ENCODE data around the gene BMP10.

The BMP10 gene

GRCh38 chr2:68908392-68908970, 37.3 kb upstream of the BMP10 start:
- DNase-seq (ENCODE audit: low spot score) = peak; percentile 72
- in situ Hi-C loops (cut with MboI; ENCODE audit: low pct_unique_long_range_greater_than_20kb, low sequenced_read_pairs, unreplicated experiment) = loop anchor here (10.0 kb wide), 2 partner anchors 64 to 134 kb away; no protein-coding TSS in a partner anchor

DNA sequence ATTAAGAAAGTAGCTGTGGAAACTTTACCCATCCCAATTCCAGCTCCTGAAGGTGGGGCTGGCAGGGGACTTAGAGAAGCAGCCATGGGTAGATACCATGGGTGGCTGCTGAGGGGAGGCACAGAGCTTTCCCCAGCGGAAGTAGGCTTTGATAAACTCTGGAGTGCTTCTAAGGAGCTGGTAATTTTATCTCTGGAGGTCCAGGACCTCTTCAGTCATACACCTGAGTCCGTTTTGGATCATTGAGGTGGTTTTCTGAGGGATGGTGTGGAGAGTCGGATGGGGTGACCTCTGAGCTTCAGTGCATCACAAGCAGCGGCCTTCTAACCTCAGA, 36.7 kb upstream of the BMP10 start:
- in situ Hi-C loops (cut with MboI; ENCODE audit: low pct_unique_long_range_greater_than_20kb, low sequenced_read_pairs, unreplicated experiment) = loop anchor here (10.0 kb wide), 2 partner anchors 63 to 133 kb away; no protein-coding TSS in a partner anchor
- DNase-seq (ENCODE audit: low spot score) = no peak
- TF ChIP-seq, protein P1, sequence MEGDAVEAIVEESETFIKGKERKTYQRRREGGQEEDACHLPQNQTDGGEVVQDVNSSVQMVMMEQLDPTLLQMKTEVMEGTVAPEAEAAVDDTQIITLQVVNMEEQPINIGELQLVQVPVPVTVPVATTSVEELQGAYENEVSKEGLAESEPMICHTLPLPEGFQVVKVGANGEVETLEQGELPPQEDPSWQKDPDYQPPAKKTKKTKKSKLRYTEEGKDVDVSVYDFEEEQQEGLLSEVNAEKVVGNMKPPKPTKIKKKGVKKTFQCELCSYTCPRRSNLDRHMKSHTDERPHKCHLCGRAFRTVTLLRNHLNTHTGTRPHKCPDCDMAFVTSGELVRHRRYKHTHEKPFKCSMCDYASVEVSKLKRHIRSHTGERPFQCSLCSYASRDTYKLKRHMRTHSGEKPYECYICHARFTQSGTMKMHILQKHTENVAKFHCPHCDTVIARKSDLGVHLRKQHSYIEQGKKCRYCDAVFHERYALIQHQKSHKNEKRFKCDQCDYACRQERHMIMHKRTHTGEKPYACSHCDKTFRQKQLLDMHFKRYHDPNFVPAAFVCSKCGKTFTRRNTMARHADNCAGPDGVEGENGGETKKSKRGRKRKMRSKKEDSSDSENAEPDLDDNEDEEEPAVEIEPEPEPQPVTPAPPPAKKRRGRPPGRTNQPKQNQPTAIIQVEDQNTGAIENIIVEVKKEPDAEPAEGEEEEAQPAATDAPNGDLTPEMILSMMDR (IDR thresholded peaks at IDR 0.05; ENCODE audit: extremely low read depth, insufficient read depth, missing control alignments) = no peak

More at GRCh38 chr2:68908392-68908970, 37.3 kb upstream of the BMP10 start:
- TF ChIP-seq, protein P1 (IDR thresholded peaks at IDR 0.05; ENCODE audit: extremely low read depth, insufficient read depth, missing control alignments) = no peak

DNA sequence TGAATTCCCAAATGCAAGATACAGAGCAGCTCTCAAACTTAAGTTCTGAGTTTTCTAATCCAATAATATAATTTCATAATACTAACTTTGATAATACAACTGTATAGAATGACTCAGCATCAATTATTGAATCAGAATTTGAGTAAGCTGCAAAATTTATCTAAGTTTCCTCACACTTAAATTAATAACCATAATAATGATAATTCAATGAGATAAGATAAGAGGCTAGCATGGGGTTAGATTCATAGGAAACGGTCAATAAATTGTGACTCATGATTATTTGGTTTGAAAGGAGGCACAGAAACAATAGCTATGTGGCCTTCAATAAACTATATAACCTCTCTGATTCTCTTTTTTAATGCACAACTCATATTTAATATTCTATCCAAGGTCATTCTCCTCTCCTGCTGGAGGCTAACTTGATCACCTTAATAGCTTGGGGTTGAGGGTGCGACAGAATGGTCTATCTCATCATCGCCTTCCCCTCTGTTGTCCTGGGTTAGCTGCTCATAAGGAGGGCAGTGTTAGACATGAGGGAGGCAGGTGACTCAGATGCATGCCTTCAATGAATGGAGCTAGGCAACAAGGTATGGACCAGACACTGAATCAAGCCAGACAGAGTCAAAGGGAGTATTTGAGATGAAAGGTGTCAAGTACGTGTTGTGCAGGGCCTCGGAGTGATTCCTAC, 36.2 kb upstream of the BMP10 start:
- in situ Hi-C loops (cut with MboI; ENCODE audit: low pct_unique_long_range_greater_than_20kb, low sequenced_read_pairs, unreplicated experiment) = loop anchor here (10.0 kb wide), 2 partner anchors 63 to 133 kb away; no protein-coding TSS in a partner anchor
- DNase-seq (ENCODE audit: low spot score) = no peak
- TF ChIP-seq, protein P1 (IDR thresholded peaks at IDR 0.05; ENCODE audit: extremely low read depth, insufficient read depth, missing control alignments) = no peak

GRCh38 chr2:68906716-68907115, 35.5 kb upstream of the BMP10 start:
- in situ Hi-C loops (cut with MboI; ENCODE audit: low pct_unique_long_range_greater_than_20kb, low sequenced_read_pairs, unreplicated experiment) = loop anchor here (10.0 kb wide), 2 partner anchors 62 to 132 kb away; no protein-coding TSS in a partner anchor
- TF ChIP-seq, protein P1 (IDR thresholded peaks at IDR 0.05; ENCODE audit: extremely low read depth, insufficient read depth, missing control alignments) = no peak
- DNase-seq (ENCODE audit: low spot score) = no peak

- no peak for DNase-seq (ENCODE audit: low spot score)
- TF ChIP-seq, protein P1 (IDR thresholded peaks at IDR 0.05; ENCODE audit: extremely low read depth, insufficient read depth, missing control alignments) = no peak
- in situ Hi-C loops (cut with MboI; ENCODE audit: low pct_unique_long_range_greater_than_20kb, low sequenced_read_pairs, unreplicated experiment) = loop anchor here (10.0 kb wide), 2 partner anchors 60 to 130 kb away; no protein-coding TSS in a partner anchor
Measured at GRCh38 chr2:68905116-68905515, 33.9 kb upstream of the BMP10 start.

- no peak for DNase-seq (ENCODE audit: low spot score)
- in situ Hi-C loops (cut with MboI; ENCODE audit: low pct_unique_long_range_greater_than_20kb, low sequenced_read_pairs, unreplicated experiment) = loop anchor here (10.0 kb wide), 2 partner anchors 57 to 127 kb away; no protein-coding TSS in a partner anchor
- TF ChIP-seq, protein P1 (IDR thresholded peaks at IDR 0.05; ENCODE audit: extremely low read depth, insufficient read depth, missing control alignments) = no peak
Measured at GRCh38 chr2:68901561-68901960, 30.4 kb upstream of the BMP10 start.
